AG04449 (cell line): Measurements from ENCODE around the gene CCR4.

Experiments used
- CTCF ChIA-PET: fragments of 350-600 bp; formaldehyde crosslinking; extraction: SDS; loops from one replicate; lab custom pipeline; 2021; ENCODE audit warnings: antibody characterized with exemption; lab: Yijun Ruan, JAX
- POLR2A ChIA-PET: fragments of 400-600, 350-600 bp; formaldehyde crosslinking; extraction: SDS; loops from one replicate; lab custom pipeline; 2020; ENCODE audit warnings: antibody characterized with exemption, inconsistent platforms; lab: Yijun Ruan, JAX
- DNase-seq: peaks from one replicate; pipeline ENCODE4 v3.0.0-alpha.2; 2010; ENCODE audit warnings: low read depth, low spot score
- H3K4me3 ChIP-seq: 2 replicates; pipeline ENCODE4 v1.5.1; 2011; ENCODE audit warnings: low read depth, mild to moderate bottlenecking, control low read depth, low read length
- TF ChIP-seq, protein P1 (sequence below): IDR thresholded peaks from one replicate; pipeline ENCODE4 v1.5.1; 2011; ENCODE audit warnings: mild to moderate bottlenecking, moderate library complexity, low read length, control low read depth, inconsistent platforms; ENCODE audit not compliant: insufficient read depth; ENCODE audit errors: missing control alignments

The CCR4 gene

DNA sequence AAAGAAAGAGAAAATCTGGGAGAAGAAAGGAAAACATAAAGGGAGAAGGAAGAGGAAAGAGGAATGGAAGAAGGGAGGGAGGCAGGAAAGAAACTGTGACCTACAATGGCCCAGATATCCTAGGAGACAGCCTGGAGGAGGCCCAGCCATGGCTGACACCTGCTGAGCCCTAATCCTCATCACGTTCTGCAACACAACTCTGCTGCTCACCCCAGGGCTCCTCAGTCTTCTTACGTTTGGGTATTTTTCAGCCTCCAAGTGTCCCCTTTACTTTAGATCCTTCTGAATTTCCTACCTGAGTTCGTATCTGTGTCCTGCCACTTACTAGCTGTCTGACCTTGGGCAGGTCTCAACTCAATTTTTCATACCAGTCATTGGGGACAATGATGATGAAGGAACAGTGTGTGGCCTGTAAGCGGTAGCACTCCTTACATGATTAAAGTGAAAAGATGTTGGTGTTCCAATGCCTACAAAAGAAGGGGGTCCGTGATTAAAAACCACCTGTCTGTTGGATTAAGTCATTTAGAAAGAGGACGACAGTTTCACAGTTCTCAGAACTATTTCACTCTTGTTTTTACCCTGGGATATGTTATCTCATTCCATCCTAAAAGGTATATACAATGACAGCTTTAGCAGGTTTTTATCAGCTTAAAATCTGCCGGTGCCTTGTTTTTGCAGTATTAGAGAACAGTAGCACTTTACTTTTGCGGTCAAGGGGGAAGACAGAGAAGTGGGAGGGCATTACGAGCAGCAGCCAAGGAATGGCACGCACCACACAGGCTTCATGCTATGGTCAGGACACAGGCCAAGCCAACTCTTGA, 47.4 kb downstream of the CCR4 start:
- TF ChIP-seq, protein P1, sequence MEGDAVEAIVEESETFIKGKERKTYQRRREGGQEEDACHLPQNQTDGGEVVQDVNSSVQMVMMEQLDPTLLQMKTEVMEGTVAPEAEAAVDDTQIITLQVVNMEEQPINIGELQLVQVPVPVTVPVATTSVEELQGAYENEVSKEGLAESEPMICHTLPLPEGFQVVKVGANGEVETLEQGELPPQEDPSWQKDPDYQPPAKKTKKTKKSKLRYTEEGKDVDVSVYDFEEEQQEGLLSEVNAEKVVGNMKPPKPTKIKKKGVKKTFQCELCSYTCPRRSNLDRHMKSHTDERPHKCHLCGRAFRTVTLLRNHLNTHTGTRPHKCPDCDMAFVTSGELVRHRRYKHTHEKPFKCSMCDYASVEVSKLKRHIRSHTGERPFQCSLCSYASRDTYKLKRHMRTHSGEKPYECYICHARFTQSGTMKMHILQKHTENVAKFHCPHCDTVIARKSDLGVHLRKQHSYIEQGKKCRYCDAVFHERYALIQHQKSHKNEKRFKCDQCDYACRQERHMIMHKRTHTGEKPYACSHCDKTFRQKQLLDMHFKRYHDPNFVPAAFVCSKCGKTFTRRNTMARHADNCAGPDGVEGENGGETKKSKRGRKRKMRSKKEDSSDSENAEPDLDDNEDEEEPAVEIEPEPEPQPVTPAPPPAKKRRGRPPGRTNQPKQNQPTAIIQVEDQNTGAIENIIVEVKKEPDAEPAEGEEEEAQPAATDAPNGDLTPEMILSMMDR, result no peak
- ChIA-PET CTCF (no interaction called here), POLR2A (no interaction called here)
- H3K4me3 ChIP-seq, result no peak overlapping the region
- no peak for DNase-seq

DNA sequence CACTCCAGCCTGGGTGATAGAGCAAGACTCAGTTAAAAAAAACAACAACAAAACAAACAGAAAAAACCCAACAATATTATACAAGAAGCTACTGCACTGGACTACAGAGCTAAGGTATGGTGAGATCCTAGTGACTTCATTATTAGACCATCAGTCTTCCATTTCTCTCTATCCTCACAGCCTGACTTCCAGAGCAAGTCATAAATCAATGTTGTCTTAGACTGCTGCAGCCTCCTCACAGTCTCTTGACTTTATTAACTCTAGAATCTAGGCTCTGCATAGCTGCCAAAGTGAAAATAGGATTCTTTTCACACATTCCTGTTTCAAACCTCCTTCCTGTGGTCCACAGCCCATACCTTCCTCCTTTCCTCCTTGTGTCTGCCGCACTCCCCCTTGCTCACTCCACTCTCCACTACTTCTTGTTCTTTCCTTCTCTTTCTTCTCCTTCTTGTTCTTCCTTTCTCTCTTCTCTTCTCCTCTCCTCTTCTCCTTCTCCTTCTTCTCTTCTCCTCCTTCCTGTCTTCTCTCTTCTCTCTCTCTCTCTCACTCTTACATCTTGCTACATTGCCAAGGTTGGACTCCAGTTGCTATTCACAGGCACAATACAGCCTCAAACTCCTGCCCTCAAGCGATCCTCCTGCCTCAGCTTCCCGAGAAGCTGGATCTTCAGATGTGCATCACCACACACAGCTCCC, 49.4 kb downstream of the CCR4 start:
- no peak for DNase-seq
- ChIA-PET POLR2A (no interaction called here), CTCF (interaction anchor here (1.1 kb wide), 1 partner anchor 11 kb away, joined by 4 read pairs; no protein-coding TSS in a partner anchor)
- TF ChIP-seq, protein P1, result no peak
- H3K4me3 ChIP-seq, result no peak overlapping the region

DNA sequence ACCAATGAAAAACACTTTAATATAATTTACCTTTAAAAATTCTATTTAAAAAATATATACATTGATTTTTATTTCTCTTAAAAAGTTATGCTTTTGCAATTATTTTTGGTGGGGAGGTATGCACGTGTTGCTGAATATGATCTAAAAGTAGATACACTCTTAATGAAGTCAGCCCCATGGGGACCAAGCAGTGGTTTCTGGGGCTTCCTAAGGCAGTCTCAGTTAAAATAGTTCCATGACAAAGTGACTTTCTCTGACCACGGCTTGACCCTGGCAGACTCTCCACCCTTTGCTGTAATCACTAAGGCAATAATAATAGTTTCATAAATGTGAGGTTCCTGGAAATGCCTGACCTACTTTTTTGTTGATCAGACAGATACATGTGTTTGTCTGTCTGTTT, 50.4 kb downstream of the CCR4 start:
- H3K4me3 ChIP-seq, result no peak overlapping the region
- ChIA-PET POLR2A (no interaction called here), CTCF (no interaction called here)
- DNase-seq, result no peak
- TF ChIP-seq, protein P1, result no peak

DNA sequence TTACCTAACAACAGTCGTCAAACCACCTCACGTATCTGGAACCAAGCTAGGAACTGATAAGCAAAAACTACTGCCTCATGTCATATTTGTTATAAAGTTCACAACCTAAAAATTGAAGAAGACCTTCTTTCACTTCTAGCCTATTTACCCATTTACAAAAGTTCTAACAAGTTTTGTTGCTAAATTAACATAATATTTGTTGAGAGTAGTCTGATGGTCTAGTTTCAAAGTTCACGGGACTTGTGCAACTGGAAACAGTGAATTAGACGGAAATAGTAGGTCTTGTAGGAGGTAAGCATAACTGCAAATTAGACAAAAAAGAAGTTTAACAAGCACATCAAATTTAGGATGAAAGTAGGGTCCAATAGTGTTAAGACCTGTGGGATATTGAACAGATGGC, 51.9 kb downstream of the CCR4 start:
- TF ChIP-seq, protein P1, result no peak
- CTCF ChIA-PET, result no interaction called here
- POLR2A ChIA-PET, result no interaction called here
- DNase-seq, result no peak
- H3K4me3 ChIP-seq, result no peak overlapping the region

DNA sequence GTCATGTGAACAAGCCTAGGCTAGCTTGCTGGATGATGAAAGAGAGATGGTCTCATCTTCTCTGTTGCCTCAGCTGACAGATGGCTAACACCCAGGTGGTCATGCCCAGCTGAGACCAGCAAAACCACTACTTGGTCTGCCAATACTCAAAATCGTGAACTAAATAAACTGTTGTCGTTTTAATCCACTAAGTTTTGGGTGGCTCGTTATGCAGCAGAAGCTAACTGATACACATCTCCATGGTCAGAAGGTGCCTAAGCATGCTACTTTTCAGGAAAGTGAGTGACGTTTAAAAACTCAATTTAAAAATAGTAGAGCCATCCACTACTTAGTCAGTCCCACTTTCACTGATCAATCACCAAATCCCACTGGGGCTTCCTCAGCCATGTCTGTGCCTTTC, 52.8 kb downstream of the CCR4 start:
- H3K4me3 ChIP-seq, result no peak overlapping the region
- CTCF ChIA-PET, result no interaction called here
- POLR2A ChIA-PET, result no interaction called here

DNA sequence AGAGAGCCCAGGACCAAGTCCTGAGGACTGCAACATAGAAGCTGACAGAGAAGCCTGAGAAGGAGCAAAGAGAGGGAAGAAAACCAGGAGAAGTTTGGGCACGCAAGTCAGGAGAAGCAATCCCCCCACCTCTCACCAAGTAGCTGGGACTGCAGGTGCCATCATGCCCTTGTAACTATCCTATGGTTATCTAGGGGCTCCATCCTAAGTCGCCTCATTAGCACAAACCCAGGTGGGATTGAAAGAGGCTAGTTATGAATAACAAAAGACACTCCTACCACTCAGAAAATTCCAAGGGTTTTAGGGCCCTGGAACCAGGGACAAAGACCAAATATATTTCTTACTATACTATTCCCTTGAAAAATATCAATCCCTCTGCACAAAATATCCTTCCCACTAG, 53.5 kb downstream of the CCR4 start:
- DNase-seq, result no peak
- TF ChIP-seq, protein P1, result no peak
- H3K4me3 ChIP-seq, result no peak overlapping the region
- POLR2A ChIA-PET, result no interaction called here
- CTCF ChIA-PET, result no interaction called here

More for the DNA sequence above, 52.8 kb downstream of the CCR4 start:
- TF ChIP-seq, protein P1, result no peak
- DNase-seq, result no peak
